Natural killer cell (primary cell): ENCODE data around the gene NT5C. TPM values are rescaled to one million over a fixed set of nuclear protein-coding genes. Genes with fewer than 3 reads are reported as not detected.

Source experiments
- ATAC-seq, 3 donors: fragments of 150-1000 bp in 2 of 3; fragments of 200-7000 bp in 1 of 3; cut with Tn5 transposase; 1 replicate in 1 of 3; 2 replicates in 2 of 3; pipeline ENCODE4 v1.10.0; 2021; ENCODE audit warnings: mild to moderate bottlenecking in 2 of 3, moderate library complexity in 2 of 3
- DNase-seq, 2 donors: peaks; one replicate each; pipeline versions ENCODE4 v3.0.0 to v3.0.0-alpha.2; 2013 to 2021; ENCODE audit warnings: mixed read lengths in 1 of 2
- H3K27ac ChIP-seq: one replicate; pipeline ENCODE4 v1.5.1; 2013; ENCODE audit warnings: mild to moderate bottlenecking, low read length
- H3K27me3 ChIP-seq: one replicate; pipeline ENCODE4 v1.6.1; 2013; ENCODE audit warnings: low read length; ENCODE audit not compliant: control insufficient read depth, insufficient read depth
- H3K36me3 ChIP-seq: one replicate; pipeline ENCODE4 v1.6.1; 2013; ENCODE audit warnings: low read length; ENCODE audit not compliant: control insufficient read depth, insufficient read depth
- H3K4me1 ChIP-seq: one replicate; pipeline ENCODE4 v1.6.1; 2013; ENCODE audit warnings: low read length; ENCODE audit not compliant: control insufficient read depth, insufficient read depth
- H3K4me3 ChIP-seq: one replicate; pipeline ENCODE4 v1.5.1; 2013; ENCODE audit warnings: low read length
- H3K9me3 ChIP-seq: one replicate; pipeline ENCODE4 v1.6.1; 2013; ENCODE audit warnings: low read length; ENCODE audit not compliant: control insufficient read depth, insufficient read depth
- H3K27ac Mint-ChIP-seq, 2 donors: one replicate each; pipeline ENCODE4 v1.8.0; 2022; ENCODE audit warnings: mild to moderate bottlenecking in 2 of 2, mixed read lengths in 2 of 2, moderate library complexity in 1 of 2
- H3K27me3 Mint-ChIP-seq, 2 donors: one replicate each; pipeline ENCODE4 v1.8.0; 2022; ENCODE audit warnings: low read depth in 2 of 2, mixed read lengths in 2 of 2
- H3K36me3 Mint-ChIP-seq: one replicate; pipeline ENCODE4 v1.8.0; 2022; ENCODE audit warnings: mixed read lengths
- H3K4me1 Mint-ChIP-seq, 2 donors: one replicate each; pipeline ENCODE4 v1.8.0; 2022; ENCODE audit warnings: mixed read lengths in 2 of 2
- H3K4me3 Mint-ChIP-seq: one replicate; pipeline ENCODE4 v1.8.0; 2022; ENCODE audit warnings: mild to moderate bottlenecking, moderate library complexity, mixed read lengths
- H3K9me3 Mint-ChIP-seq, 2 donors: one replicate each; pipeline ENCODE4 v1.8.0; 2022; ENCODE audit warnings: mixed read lengths in 2 of 2
- WGBS: methylation state at CpG from one replicate; pipeline ENCODE4 v1.1.7; 2013; ENCODE audit warnings: missing lambda C conversion rate; ENCODE audit not compliant: insufficient coverage; 5-methylcytosine and 5-hydroxymethylcytosine counted together
- intact Hi-C: fragments of 100-400 bp; cut with micrococcal nuclease; formaldehyde crosslinking; loops from one replicate; pipeline ENCODE4 v1.14.2; 2022
- total RNA-seq, 4 donors: library from RNA; stranded (reverse); fragments of 120-200 nt in 1 of 4; gene quantifications; one replicate each; pipeline versions ENCODE4 v1.2.3 to v1.2.4, GENCODE V29; 2013 to 2022
- TF ChIP-seq, protein P1 (sequence below): fragments of 200-600 bp; IDR thresholded peaks from one replicate; pipeline ENCODE4 v1.8.0; 2022; ENCODE audit warnings: antibody characterized with exemption

NT5C gene
- total RNA-seq, 3 donors from 2014 or later (not counting 1 experiment from before 2014, with no cell fraction given): 58.1 to 67.4 (median 61.2) TPM

- 72% methylated on average over 14 of the region's 14 CpGs for WGBS
- intact Hi-C loops: no loop called here
- Histone ChIP-seq H3K9me3 (no peaks in the 10 kb centered on the region), H3K27me3 (no peaks in the 10 kb centered on the region), H3K4me3 (no peak overlapping the region), H3K27ac (no peak overlapping the region), H3K36me3 (no peaks in the 10 kb centered on the region), H3K4me1 (peaks cover 27% of the 10 kb centered on the region)
- TF ChIP-seq, protein P1, sequence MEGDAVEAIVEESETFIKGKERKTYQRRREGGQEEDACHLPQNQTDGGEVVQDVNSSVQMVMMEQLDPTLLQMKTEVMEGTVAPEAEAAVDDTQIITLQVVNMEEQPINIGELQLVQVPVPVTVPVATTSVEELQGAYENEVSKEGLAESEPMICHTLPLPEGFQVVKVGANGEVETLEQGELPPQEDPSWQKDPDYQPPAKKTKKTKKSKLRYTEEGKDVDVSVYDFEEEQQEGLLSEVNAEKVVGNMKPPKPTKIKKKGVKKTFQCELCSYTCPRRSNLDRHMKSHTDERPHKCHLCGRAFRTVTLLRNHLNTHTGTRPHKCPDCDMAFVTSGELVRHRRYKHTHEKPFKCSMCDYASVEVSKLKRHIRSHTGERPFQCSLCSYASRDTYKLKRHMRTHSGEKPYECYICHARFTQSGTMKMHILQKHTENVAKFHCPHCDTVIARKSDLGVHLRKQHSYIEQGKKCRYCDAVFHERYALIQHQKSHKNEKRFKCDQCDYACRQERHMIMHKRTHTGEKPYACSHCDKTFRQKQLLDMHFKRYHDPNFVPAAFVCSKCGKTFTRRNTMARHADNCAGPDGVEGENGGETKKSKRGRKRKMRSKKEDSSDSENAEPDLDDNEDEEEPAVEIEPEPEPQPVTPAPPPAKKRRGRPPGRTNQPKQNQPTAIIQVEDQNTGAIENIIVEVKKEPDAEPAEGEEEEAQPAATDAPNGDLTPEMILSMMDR: no peak
- H3K4me1 Mint-ChIP-seq: peaks cover 0 to 5% of the 10 kb centered on the region in 2 donors
- no peak overlapping the region for H3K27ac Mint-ChIP-seq
- DNase-seq (peak in 1 of 2 donors; percentile 70), ATAC-seq (no peak)
- H3K36me3 Mint-ChIP-seq: no peaks in the 10 kb centered on the region
- no peaks in the 10 kb centered on the region for H3K9me3 Mint-ChIP-seq
- H3K27me3 Mint-ChIP-seq: no peaks in the 10 kb centered on the region
- no peak overlapping the region for H3K4me3 Mint-ChIP-seq
Measured at GRCh38 chr17:75084039-75084660, 47.4 kb downstream of the NT5C start.

GRCh38 chr17:75082683-75083082, 48.9 kb downstream of the NT5C start:
- no peak for ATAC-seq
- intact Hi-C loops: no loop called here

DNA sequence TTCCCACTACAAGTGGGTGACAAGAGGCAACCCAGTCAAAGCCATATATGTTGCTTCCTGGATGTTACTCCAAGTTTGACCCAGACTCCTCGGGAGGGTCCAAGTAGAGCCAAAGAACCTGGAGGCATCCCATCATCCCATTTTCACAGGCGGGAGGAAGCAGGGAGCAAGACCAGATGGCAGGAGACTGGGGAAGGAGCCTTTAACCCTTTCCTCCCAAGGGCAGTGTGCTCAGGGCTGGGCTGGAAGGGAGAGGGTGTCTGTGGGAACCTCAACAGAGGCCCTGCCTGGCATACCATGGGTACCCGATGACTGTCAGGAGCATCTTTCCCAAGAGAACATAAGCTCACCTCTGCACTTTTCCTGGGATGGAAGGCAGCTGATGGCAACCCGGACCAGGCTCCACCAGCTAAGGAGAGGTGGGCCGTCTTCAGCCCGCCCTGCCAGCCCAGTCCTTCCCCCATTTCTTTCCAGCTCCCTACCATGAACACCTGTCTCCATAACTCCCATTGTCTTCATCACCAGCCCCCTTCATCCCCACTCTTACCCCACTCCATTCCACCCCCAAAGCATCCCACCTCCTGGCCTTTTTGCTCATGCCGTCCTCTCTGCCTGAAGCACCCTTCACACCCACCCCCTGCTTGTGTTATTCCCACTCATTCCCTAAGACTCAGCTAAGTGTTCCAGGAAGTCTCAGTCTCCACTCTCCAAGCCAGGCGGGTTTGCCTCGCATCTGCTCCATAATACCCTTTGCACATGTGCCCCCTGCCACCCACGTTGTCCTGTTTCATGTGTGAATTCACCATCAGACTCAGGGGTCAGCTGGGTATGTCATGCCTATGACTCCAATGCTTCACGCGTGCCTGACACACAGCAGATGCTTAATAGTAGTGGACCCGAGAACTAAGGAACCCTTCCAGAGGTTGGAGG, 49.7 kb downstream of the NT5C start:
- 95% methylated on average over 13 of the region's 13 CpGs for WGBS
- DNase-seq (no peak), ATAC-seq (no peak)
- Mint-ChIP-seq H3K4me1 (peaks cover 7 to 8% of the 10 kb centered on the region in 2 donors), H3K4me3 (no peak overlapping the region), H3K9me3 (no peaks in the 10 kb centered on the region), H3K36me3 (no peaks in the 10 kb centered on the region), H3K27me3 (no peaks in the 10 kb centered on the region), H3K27ac (no peak overlapping the region)
- Histone ChIP-seq H3K4me3 (no peak overlapping the region), H3K36me3 (no peaks in the 10 kb centered on the region), H3K27me3 (no peaks in the 10 kb centered on the region), H3K4me1 (peaks cover 32% of the 10 kb centered on the region), H3K27ac (no peak overlapping the region), H3K9me3 (no peaks in the 10 kb centered on the region)
- TF ChIP-seq, protein P1: no peak
- intact Hi-C loops: no loop called here

More at GRCh38 chr17:75082683-75083082, 48.9 kb downstream of the NT5C start:
- Histone ChIP-seq H3K9me3 (no peaks in the 10 kb centered on the region), H3K4me3 (no peak overlapping the region), H3K27me3 (no peaks in the 10 kb centered on the region), H3K4me1 (peaks cover 32% of the 10 kb centered on the region), H3K27ac (no peak overlapping the region), H3K36me3 (no peaks in the 10 kb centered on the region)
- Mint-ChIP-seq H3K4me3 (no peak overlapping the region), H3K4me1 (peaks cover 1 to 2% of the 10 kb centered on the region in 2 donors), H3K9me3 (no peaks in the 10 kb centered on the region), H3K27me3 (no peaks in the 10 kb centered on the region), H3K27ac (no peak overlapping the region), H3K36me3 (no peaks in the 10 kb centered on the region)
- WGBS: 93% methylated on average over 6 of the region's 6 CpGs
- TF ChIP-seq, protein P1: no peak
- no peak for DNase-seq

Other genes with a start within 250 kb of the NT5C start
- gene FADS6, start 238.1 kb downstream of the NT5C start, total RNA-seq: not detected
- not detected for gene USH1G, start 208.5 kb downstream of the NT5C start, total RNA-seq
- not detected for gene OTOP2, start 207.5 kb downstream of the NT5C start, total RNA-seq
- not detected for gene OTOP3, start 195.8 kb downstream of the NT5C start, total RNA-seq
- 1 to 10 TPM in 2 of 3 donors, under 1 TPM in 1; 0.66 to 9.5 (median 2.8) TPM for gene HID1, start 159.0 kb downstream of the NT5C start, total RNA-seq
- under 1 TPM in 2 of 3 donors, not detected in 1; 0.14 to 0.23 TPM for gene CDR2L, start 144.1 kb downstream of the NT5C start, total RNA-seq
- gene MRPL58, start 119.1 kb downstream of the NT5C start, total RNA-seq: 10 to 100 TPM in 2 of 3 donors, 1 to 10 TPM in 1; 9.0 to 15.7 (median 12.9) TPM
- gene ATP5PD, start 84.8 kb downstream of the NT5C start, total RNA-seq: 10 to 100 TPM; 74.7 to 96.3 (median 75.2) TPM
- gene KCTD2, start 84.5 kb downstream of the NT5C start, total RNA-seq: 10 to 100 TPM; 17.4 to 27.0 (median 24.7) TPM
- gene SLC16A5, start 43.8 kb downstream of the NT5C start, total RNA-seq: 10 to 100 TPM in 1 of 3 donors, 1 to 10 TPM in 2; 6.3 to 11.2 (median 10.0) TPM
- 10 to 100 TPM in 2 of 3 donors, 1 to 10 TPM in 1; 9.3 to 18.6 (median 11.3) TPM for gene ARMC7, start 21.8 kb downstream of the NT5C start, total RNA-seq
- gene JPT1, start 22.8 kb upstream of the NT5C start, total RNA-seq: 10 to 100 TPM; 45.0 to 54.8 (median 50.5) TPM
- gene SUMO2, start 51.2 kb upstream of the NT5C start, total RNA-seq: 100 to 1,000 TPM; 240 to 294 (median 250) TPM
- 10 to 100 TPM; 71.1 to 78.1 (median 77.0) TPM for gene NUP85, start 73.9 kb upstream of the NT5C start, total RNA-seq
- 10 to 100 TPM; 78.1 to 97.3 (median 94.0) TPM for gene GGA3, start 129.9 kb upstream of the NT5C start, total RNA-seq
- 10 to 100 TPM; 27.3 to 29.4 (median 27.9) TPM for gene MRPS7, start 130.1 kb upstream of the NT5C start, total RNA-seq
- 10 to 100 TPM; 44.5 to 56.9 (median 50.3) TPM for gene MIF4GD, start 139.5 kb upstream of the NT5C start, total RNA-seq
- 10 to 100 TPM; 12.1 to 17.7 (median 14.8) TPM for gene SLC25A19, start 157.7 kb upstream of the NT5C start, total RNA-seq